ENCODE data around the gene ZNF580. TPM values are rescaled to one million over a fixed set of nuclear protein-coding genes. Genes with fewer than 3 reads are reported as not detected.

ZNF580 gene
- total and polyA plus RNA-seq, 7 experiments from 2014 or later: 14.6 to 109 (median 48.0) TPM

- H3K4me1 ChIP-seq (ENCODE audit: control insufficient read depth in 2 of 2, insufficient read depth in 2 of 2, low read length in 2 of 2): peaks cover 27 to 33% of the 10 kb centered on the region in 2 donors
- peak overlapping the region; percentile 99 for H3K27ac ChIP-seq (ENCODE audit: low read depth, low read length)
- no peak overlapping the region for H3K4me3 ChIP-seq (ENCODE audit: low read length)
- H3K36me3 ChIP-seq (ENCODE audit: control insufficient read depth in 2 of 3, insufficient read depth in 3 of 3, low read length in 3 of 3): peaks cover 0 to 6% (median 0%) of the 10 kb centered on the region in 3 experiments
- Mint-ChIP-seq H3K9me3 (peaks cover 0 to 13% (median 0%) of the 10 kb centered on the region in 11 donors), H3K27me3 (peaks cover 0 to 5% (median 0%) of the 10 kb centered on the region in 5 donors), H3K36me3 (peaks cover 5 to 22% (median 15%) of the 10 kb centered on the region in 5 donors), H3K4me3 (peak overlapping the region in 2 of 10 donors; percentile 55 to 70), H3K4me1 (peaks cover 46 to 60% (median 57%) of the 10 kb centered on the region in 7 donors), H3K27ac (peak overlapping the region in 5 of 9 donors; percentile 64 to 100 (median 100))
- intact Hi-C loops (cut with micrococcal nuclease): loop anchor here (2.0 to 10.0 kb wide), 6 partner anchors 53 to 433 kb away; partner anchors contain the start of genes ZNF579 (in 2 of the 2), RPL28 (in 1 of the 2), TMEM238 (in 1 of the 2) and UBE2S (in 1 of the 2)
- ChIA-PET CTCF (interaction anchor here (0.5 to 6.0 kb wide), 11 partner anchors 13 to 1191 kb away, joined by 3 to 74 read pairs (median 10); partner anchors contain the start of genes U2AF2 and ZNF865), POLR2A (interaction anchor here (0.6 to 9.5 kb wide), 13 partner anchors 8 to 289 kb away, joined by 3 to 154 read pairs (median 5); partner anchors contain the start of genes CCDC106, FIZ1, U2AF2 and ZNF524)
- ATAC-seq (no peak), DNase-seq (no peak)
- H3K27me3 ChIP-seq (ENCODE audit: control insufficient read depth in 2 of 2, insufficient read depth in 2 of 2, low read length in 2 of 2): no peaks in the 10 kb centered on the region
- no peaks in the 10 kb centered on the region for H3K9me3 ChIP-seq (ENCODE audit: control insufficient read depth in 2 of 3, low read length in 3 of 3)
These were observed 6.9 kb upstream of the ZNF580 start for GRCh38 chr19:55633861-55634260.

GRCh38 chr19:55635334-55635717, 5.5 kb upstream of the ZNF580 start:
- ChIA-PET POLR2A (interaction anchor here (0.9 to 9.5 kb wide), 14 partner anchors 9 to 159 kb away, joined by 3 to 154 read pairs (median 4); partner anchors contain the start of genes CCDC106, FIZ1, U2AF2 and ZNF579), CTCF (interaction anchor here (0.7 to 6.0 kb wide), 3 partner anchors 8 to 175 kb away, joined by 3 to 74 read pairs (median 4); partner anchors contain the start of gene ZNF581)
- ATAC-seq: no peak
- Histone ChIP-seq H3K27me3 (ENCODE audit: control insufficient read depth in 2 of 2, insufficient read depth in 2 of 2, low read length in 2 of 2) (no peaks in the 10 kb centered on the region), H3K27ac (ENCODE audit: low read depth, low read length) (peak overlapping the region; percentile 99), H3K4me1 (ENCODE audit: control insufficient read depth in 2 of 2, insufficient read depth in 2 of 2, low read length in 2 of 2) (peaks cover 30 to 42% of the 10 kb centered on the region in 2 donors), H3K36me3 (ENCODE audit: control insufficient read depth in 2 of 3, insufficient read depth in 3 of 3, low read length in 3 of 3) (peaks cover 0 to 6% (median 0%) of the 10 kb centered on the region in 3 experiments), H3K9me3 (ENCODE audit: control insufficient read depth in 2 of 3, low read length in 3 of 3) (no peaks in the 10 kb centered on the region), H3K4me3 (ENCODE audit: low read length) (peak overlapping the region; percentile 80)
- peaks cover 5 to 26% (median 18%) of the 10 kb centered on the region in 5 donors for H3K36me3 Mint-ChIP-seq
- H3K9me3 Mint-ChIP-seq: peaks cover 0 to 13% (median 2%) of the 10 kb centered on the region in 11 donors
- DNase-seq: peak in 1 of 9 donors; percentile 25
- H3K27ac Mint-ChIP-seq: peak overlapping the region; percentile 100
- peak overlapping the region; percentile 96 to 100 (median 98) for H3K4me3 Mint-ChIP-seq
- no peaks in the 10 kb centered on the region for H3K27me3 Mint-ChIP-seq
- peaks cover 47 to 72% (median 66%) of the 10 kb centered on the region in 7 donors for H3K4me1 Mint-ChIP-seq
- intact Hi-C loops (cut with micrococcal nuclease): loop anchor here (1.0 to 10.0 kb wide), 7 partner anchors 8 to 298 kb away; partner anchors contain the start of genes ZNF579 (in 2 of the 2), ZNF581 (in 2 of the 2), FIZ1 (in 1 of the 2) and KMT5C (in 1 of the 2)

- DNase-seq: no peak
- H3K4me1 Mint-ChIP-seq: peaks cover 47 to 75% (median 69%) of the 10 kb centered on the region in 7 donors
- peaks cover 0 to 13% (median 2%) of the 10 kb centered on the region in 11 donors for H3K9me3 Mint-ChIP-seq
- peaks cover 5 to 26% (median 18%) of the 10 kb centered on the region in 5 donors for H3K36me3 Mint-ChIP-seq
- H3K9me3 ChIP-seq (ENCODE audit: control insufficient read depth in 2 of 3, low read length in 3 of 3): no peaks in the 10 kb centered on the region
- no peaks in the 10 kb centered on the region for H3K27me3 Mint-ChIP-seq
- peaks cover 33 to 45% of the 10 kb centered on the region in 2 donors for H3K4me1 ChIP-seq (ENCODE audit: control insufficient read depth in 2 of 2, insufficient read depth in 2 of 2, low read length in 2 of 2)
- ChIA-PET POLR2A (interaction anchor here (0.5 to 9.5 kb wide), 10 partner anchors 10 to 1761 kb away, joined by 3 to 154 read pairs (median 9); partner anchors contain the start of genes CCDC106, FIZ1, U2AF2 and ZNF579), CTCF (interaction anchor here (1.2 to 1.6 kb wide), 4 partner anchors 11 to 18 kb away, joined by 4 to 9 read pairs (median 6); no protein-coding TSS in a partner anchor)
- H3K36me3 ChIP-seq (ENCODE audit: control insufficient read depth in 2 of 3, insufficient read depth in 3 of 3, low read length in 3 of 3): peaks cover 0 to 6% (median 0%) of the 10 kb centered on the region in 3 experiments
- no peak for ATAC-seq
- intact Hi-C loops (cut with micrococcal nuclease): loop anchor here (1.0 to 10.0 kb wide), 7 partner anchors 7 to 299 kb away; partner anchors contain the start of genes ZNF579 (in 2 of the 2), ZNF581 (in 2 of the 2), FIZ1 (in 1 of the 2) and KMT5C (in 1 of the 2)
- peak overlapping the region; percentile 96 to 100 (median 98) for H3K4me3 Mint-ChIP-seq
- no peaks in the 10 kb centered on the region for H3K27me3 ChIP-seq (ENCODE audit: control insufficient read depth in 2 of 2, insufficient read depth in 2 of 2, low read length in 2 of 2)
- peak overlapping the region; percentile 99 for H3K27ac ChIP-seq (ENCODE audit: low read depth, low read length)
- peak overlapping the region; percentile 80 for H3K4me3 ChIP-seq (ENCODE audit: low read length)
- peak overlapping the region; percentile 100 for H3K27ac Mint-ChIP-seq
These were observed 4.9 kb upstream of the ZNF580 start for GRCh38 chr19:55635856-55636440.

GRCh38 chr19:55636723-55637122, 4.1 kb upstream of the ZNF580 start:
- POLR2A ChIA-PET: interaction anchor here (0.6 to 9.5 kb wide), 8 partner anchors 9 to 1166 kb away, joined by 3 to 154 read pairs (median 11); partner anchors contain the start of genes CCDC106, FIZ1, U2AF2 and ZNF579
- no peaks in the 10 kb centered on the region for H3K27me3 Mint-ChIP-seq
- intact Hi-C loops (cut with micrococcal nuclease): loop anchor here in 1 of 2 donors (5.0 to 10.0 kb wide), 2 partner anchors 252 to 299 kb away; partner anchors contain the start of genes KMT5C, RPL28 and TMEM238
- Histone ChIP-seq H3K4me1 (ENCODE audit: control insufficient read depth in 2 of 2, insufficient read depth in 2 of 2, low read length in 2 of 2) (peaks cover 29 to 41% of the 10 kb centered on the region in 2 donors), H3K27me3 (ENCODE audit: control insufficient read depth in 2 of 2, insufficient read depth in 2 of 2, low read length in 2 of 2) (no peaks in the 10 kb centered on the region), H3K27ac (ENCODE audit: low read depth, low read length) (peak overlapping the region; percentile 99), H3K36me3 (ENCODE audit: control insufficient read depth in 2 of 3, insufficient read depth in 3 of 3, low read length in 3 of 3) (peaks cover 0 to 6% (median 0%) of the 10 kb centered on the region in 3 experiments), H3K4me3 (ENCODE audit: low read length) (peak overlapping the region; percentile 80), H3K9me3 (ENCODE audit: control insufficient read depth in 2 of 3, low read length in 3 of 3) (no peaks in the 10 kb centered on the region)
- H3K9me3 Mint-ChIP-seq: peaks cover 0 to 13% (median 2%) of the 10 kb centered on the region in 11 donors
- H3K4me3 Mint-ChIP-seq: peak overlapping the region; percentile 96 to 100 (median 98)
- ATAC-seq (no peak), DNase-seq (no peak)
- peak overlapping the region; percentile 100 for H3K27ac Mint-ChIP-seq
- peaks cover 47 to 75% (median 65%) of the 10 kb centered on the region in 7 donors for H3K4me1 Mint-ChIP-seq
- peaks cover 5 to 27% (median 18%) of the 10 kb centered on the region in 5 donors for H3K36me3 Mint-ChIP-seq
- CTCF ChIA-PET: interaction anchor here (1.2 to 1.6 kb wide), 4 partner anchors 10 to 18 kb away, joined by 4 to 9 read pairs (median 6); no protein-coding TSS in a partner anchor

GRCh38 chr19:55637534-55637933, 3.3 kb upstream of the ZNF580 start:
- no peak overlapping the region for H3K27ac ChIP-seq (ENCODE audit: low read depth, low read length)
- ChIA-PET POLR2A (interaction anchor here (1.1 to 9.5 kb wide), 4 partner anchors 9 to 32 kb away, joined by 3 to 154 read pairs (median 54); partner anchors contain the start of genes CCDC106, U2AF2, ZNF581 and ZNF784), CTCF (interaction anchor here (0.6 to 1.2 kb wide), 3 partner anchors 11 to 136 kb away, joined by 3 to 6 read pairs (median 5); no protein-coding TSS in a partner anchor)
- Mint-ChIP-seq H3K36me3 (peaks cover 5 to 27% (median 18%) of the 10 kb centered on the region in 5 donors), H3K4me1 (peaks cover 44 to 74% (median 64%) of the 10 kb centered on the region in 7 donors), H3K27ac (peak overlapping the region; percentile 69 to 100 (median 100)), H3K27me3 (no peaks in the 10 kb centered on the region), H3K4me3 (peak overlapping the region; percentile 2 to 100 (median 98)), H3K9me3 (peaks cover 0 to 10% (median 2%) of the 10 kb centered on the region in 11 donors)
- H3K36me3 ChIP-seq (ENCODE audit: control insufficient read depth in 2 of 3, insufficient read depth in 3 of 3, low read length in 3 of 3): peaks cover 0 to 6% (median 0%) of the 10 kb centered on the region in 3 experiments
- ATAC-seq: no peak
- no peak overlapping the region for H3K4me3 ChIP-seq (ENCODE audit: low read length)
- intact Hi-C loops (cut with micrococcal nuclease): loop anchor here in 1 of 2 donors (5.0 to 10.0 kb wide), 2 partner anchors 253 to 300 kb away; partner anchors contain the start of genes KMT5C, RPL28 and TMEM238
- no peaks in the 10 kb centered on the region for H3K9me3 ChIP-seq (ENCODE audit: control insufficient read depth in 2 of 3, low read length in 3 of 3)
- H3K27me3 ChIP-seq (ENCODE audit: control insufficient read depth in 2 of 2, insufficient read depth in 2 of 2, low read length in 2 of 2): no peaks in the 10 kb centered on the region
- DNase-seq: no peak
- peaks cover 27 to 36% of the 10 kb centered on the region in 2 donors for H3K4me1 ChIP-seq (ENCODE audit: control insufficient read depth in 2 of 2, insufficient read depth in 2 of 2, low read length in 2 of 2)

Measured in naive thymus-derived CD4-positive, alpha-beta T cell (primary cell).